ENCODE results near the gene TLE1.
"Not testable (repeated sequence)": the region's sequence is repeated elsewhere in the genome, so short reads cannot be mapped to it uniquely, and the experiment has no call there.

TLE1 gene

GRCh38 chr9:81621785-81622259 lies 67.5 kb downstream of the TLE1 start:
- peak; percentile 85 for DNase-seq

DNA sequence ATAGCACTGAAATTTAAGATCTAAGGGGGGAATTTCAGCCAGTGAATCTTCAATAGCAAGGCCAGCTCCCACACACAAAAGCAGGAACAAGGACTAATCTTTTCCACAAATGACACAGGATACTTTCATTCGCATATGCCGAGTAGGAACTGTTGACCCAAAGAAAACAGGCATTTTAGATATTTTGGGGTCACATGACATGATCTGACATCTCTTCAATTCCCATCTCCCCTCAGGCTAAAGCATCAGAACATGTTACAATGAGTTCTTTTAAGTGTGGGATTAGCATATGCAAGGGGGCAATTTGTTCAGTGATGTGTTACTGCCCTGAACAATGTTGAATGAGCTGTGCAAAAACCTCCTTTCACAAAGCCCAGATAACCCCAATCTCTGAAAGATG lies 68.2 kb downstream of the TLE1 start:
- no peak for DNase-seq

DNA sequence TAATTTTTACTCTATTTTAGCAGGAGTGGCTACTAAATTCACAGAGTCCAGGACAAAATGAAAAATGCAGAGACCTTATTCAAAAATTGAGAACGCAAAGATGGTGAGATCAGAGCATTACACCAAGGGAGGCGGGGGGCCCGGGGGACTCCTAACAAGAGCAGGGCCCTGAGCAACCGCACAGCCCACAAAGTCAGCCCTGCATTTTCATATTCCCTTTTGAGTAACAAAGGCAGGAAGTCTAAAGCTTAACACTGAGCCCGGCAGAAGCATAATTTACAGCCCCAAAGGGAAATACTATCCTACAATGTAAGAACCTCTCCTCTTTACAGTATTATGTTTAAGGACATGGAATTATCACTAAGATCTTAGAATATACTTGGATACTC lies 69.4 kb downstream of the TLE1 start:
- no peak for DNase-seq

- DNase-seq, result no peak
These were observed 69.9 kb downstream of the TLE1 start for GRCh38 chr9:81619353-81620001.

GRCh38 chr9:81618923-81619322 lies 70.4 kb downstream of the TLE1 start:
- DNase-seq, result no peak

DNA sequence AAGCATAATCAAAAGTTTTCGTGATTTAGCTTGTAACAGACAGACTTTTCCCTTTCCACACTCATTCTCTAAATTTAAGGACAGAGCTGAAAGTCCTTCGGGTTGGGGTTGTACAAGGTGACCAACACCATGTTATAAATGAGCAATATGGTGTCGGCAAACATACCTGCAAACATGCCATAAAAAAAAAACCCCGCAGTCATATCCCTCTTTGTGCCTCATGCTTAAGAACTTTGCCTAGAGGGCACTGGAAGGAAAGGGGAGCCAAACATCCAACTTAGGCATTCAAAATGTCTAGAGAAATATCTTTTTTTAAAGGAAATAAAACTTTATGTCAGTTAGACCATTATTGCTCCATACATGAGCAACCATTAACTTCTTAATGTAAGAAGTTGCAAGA lies 73.2 kb downstream of the TLE1 start:
- no peak for DNase-seq

DNA sequence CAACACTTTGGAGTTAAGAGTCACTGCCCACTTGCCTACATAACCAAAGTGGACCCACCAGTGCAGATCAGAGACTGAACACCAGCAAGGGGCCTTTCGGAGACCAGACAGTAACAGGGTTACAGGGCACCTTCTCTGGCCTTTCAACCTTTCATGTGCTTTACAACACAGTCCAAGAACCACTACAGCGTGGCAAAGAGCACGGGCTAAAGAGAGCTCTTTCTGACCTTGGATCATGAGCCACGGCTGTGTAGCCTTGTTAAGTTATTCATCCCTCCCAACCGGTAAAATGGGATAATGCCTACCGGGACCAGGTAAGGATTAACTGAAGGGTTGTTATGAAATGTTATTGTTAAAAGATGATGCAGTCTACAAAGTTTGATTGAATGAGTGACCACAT lies 75.0 kb downstream of the TLE1 start:
- DNase-seq, result no peak

DNA sequence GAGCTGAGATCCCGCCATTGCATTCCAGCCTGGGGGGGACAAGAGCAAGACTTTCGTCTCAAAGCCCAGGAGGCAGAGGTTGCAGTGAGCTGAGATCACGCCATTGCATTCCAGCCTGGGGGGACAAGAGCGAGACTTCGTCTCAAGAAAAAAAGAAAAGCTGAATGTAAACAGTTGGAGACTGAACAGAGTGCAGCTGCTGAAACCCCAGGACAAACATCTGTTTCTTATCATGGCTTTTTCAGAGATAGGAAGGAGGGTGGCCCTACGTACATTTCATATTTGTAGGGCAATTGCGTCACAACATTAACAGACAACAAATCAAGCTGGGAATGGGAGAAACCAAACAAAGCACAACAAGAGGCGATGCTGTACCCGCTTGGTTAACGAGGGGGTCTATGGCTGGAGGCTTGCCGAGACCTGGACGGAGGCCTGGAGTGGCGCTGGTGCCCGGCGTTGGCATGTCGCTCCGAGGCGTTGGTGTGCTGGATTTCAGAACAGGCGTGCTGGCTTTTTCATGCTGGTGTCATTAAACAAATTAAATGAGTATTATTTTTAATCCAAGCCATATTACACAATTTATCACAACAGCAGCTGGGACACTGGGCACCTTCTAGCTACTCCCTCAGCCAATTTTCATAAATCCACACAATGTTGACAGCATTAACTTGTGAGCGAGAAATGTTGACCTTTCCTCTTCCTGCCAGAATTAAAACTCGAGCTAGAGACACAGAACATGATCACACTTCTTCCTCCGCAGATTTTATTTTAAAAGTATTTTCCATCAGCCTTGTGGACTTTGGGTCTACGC lies 76.1 kb downstream of the TLE1 start:
- DNase-seq, result no peak

DNA sequence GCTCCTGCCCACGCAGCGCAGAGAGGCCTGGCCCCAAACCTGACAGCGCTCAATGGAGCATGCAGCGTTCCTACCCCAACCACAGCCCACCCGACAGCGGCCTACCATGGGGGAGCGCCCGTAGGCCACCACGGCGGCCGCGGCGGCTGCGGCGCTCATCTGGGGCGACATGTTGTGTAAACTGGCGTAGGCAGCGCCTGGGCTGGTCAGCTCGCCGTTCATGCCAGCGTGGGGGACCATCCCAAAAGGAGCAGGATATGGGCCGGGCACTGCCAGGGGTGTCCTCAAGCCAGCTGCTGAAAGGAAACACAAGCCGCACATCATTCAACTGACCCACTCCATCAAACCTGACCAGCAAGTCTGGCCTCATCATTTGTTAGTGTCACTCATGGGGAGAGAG lies 77.7 kb downstream of the TLE1 start:
- no peak for DNase-seq

- no peak for DNase-seq
These were observed 78.6 kb downstream of the TLE1 start for GRCh38 chr9:81610740-81611107.

DNA sequence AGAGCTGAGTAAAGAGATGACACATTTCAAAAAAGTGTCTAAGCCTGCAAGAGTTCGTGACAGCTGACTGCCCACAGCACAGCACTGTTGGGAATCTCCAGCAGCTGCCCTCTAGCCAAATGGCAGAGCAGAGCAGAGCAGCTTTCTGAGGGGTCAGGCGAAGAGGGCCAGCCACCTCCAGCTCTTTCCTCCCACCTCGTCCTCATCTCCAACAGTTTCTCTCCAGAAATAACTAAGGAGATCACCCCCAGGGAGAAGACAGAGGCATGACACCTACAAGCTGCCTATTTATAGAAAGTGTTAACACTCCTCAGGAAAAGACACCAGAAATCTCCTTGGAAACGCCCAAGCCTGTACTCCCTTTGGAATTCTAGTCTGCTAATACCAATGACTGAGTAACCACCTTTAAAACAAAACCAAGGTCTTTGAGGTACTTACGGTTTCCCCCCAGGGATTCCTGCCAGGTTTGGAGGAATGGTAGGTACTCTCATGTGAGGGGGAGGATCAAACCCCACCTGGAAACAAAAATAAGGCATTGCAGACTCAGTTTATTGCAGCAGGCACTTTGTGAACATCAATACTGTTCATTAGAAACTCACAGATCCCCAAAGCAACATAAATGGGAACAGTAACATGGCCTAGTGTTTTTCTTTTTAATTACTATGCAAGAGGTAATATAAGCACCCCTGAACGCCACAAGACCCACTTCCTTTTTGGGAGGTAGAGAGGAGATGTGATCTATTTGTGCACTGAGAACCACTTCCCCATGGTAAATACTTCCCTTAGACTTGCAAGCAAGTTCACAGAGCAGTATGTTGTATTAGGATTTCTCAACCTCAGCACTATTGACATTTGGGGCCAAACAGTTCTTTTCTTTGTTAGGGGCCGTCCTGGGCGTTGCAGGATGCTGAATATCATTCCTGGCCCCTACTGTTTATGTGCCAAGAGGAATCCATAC lies 79.3 kb downstream of the TLE1 start:
- DNase-seq, result no peak

DNA sequence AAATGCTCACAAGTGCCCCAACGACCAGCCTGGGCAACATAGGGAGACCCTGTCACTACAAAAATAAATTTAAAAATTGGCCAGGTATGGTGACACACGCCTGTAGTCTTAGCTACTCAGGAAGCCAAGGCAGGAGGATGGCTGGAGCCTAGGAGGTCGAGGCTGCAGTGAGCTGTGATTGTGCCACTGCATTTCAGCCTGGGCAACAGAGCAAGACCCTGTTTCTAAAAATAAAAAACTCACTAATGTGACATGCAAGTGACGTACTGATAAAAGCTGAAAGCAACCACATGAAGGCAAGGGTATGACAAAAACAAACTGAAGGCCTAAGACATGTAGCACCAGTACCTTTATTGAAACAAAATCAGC lies 81.1 kb downstream of the TLE1 start:
- no peak for DNase-seq

DNA sequence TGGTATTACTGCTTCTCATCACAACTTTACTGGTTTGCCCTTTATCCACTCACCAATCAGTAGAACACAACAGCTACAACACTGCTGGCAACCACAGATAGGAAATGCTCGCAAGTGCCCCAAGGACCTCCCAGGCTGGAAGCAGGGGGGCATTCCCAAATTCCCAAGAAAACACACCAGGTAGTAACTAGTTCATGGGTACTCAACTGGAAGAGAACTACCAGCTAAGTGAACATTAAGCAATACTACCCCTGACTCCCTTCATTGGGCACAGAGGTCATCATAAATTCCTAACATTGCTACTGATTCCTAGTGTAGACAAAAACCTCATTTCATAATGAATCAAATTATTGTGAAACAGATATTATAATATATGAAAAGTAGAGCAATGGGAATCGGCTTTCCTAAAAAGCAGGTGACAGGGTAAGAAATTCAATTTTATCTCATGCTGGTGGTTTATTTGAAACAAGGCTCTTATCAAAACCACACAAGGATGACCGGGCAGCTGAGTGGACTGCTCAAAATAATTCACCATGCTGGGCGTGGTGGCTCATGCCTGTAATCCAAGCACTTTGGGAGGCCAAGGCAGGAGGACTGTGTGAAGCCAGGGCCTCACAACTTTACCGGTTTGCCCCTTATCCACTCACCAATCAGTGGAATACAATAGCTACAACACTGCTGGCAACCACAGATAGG lies 81.6 kb downstream of the TLE1 start:
- DNase-seq, result no peak

DNA sequence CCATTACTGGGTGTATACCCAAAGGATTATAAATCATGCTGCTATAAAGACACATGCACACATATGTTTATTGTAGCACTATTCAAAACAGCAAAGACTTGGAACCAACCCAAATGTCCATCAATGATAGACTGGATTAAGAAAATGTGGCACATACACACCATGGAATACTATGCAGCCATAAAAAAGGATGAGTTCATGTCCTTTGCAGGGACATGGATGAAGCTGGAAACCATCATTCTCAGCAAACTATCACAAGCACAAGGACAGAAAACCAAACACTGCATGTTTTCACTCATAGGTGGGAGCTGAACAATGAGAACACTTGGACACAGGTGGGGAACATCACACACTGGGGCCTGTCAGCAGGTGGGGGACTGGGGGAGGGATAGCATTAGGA lies 83.1 kb downstream of the TLE1 start:
- DNase-seq, result not testable (repeated sequence)

- no peak for DNase-seq
These were observed 84.1 kb downstream of the TLE1 start for GRCh38 chr9:81605170-81605670.

DNA sequence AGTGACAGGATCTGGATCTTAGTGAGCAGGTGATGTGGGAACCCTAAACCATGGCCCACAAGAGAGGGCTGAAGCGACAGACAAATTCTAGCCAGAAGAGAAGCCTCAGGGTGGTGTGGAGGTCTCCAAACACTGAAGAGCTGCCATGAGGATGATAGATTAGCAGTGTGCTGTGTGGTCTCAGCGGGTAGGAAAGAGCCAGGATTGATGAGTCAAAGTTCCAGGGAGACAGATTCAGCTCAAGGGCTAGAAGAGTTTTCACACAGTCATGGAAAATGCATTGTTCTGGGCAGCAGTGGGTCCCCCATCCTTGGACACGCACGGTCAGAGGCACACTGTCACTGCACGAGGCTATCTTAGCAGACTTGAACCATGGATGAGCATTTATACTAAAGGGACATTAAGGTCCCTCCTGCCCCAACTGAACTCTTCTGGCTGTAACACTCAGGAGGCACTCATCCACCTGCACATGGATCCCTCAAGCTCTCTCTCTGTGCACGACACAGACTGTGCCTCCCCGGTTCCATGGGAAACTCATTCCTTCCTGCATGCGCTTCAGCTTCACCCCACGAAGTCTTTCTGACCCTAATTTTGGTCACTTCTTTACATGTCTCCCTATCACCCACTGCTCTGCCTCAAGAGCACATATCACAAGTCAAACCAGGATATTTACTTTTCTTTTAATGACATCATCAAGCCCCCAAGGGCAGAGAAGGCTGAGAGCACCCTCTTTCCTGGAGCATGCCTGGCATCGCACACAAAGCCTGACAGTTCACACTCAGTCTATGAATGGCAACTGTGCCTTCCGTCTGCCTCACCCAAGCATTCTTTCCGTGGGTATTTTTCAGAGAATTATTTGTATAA lies 84.8 kb downstream of the TLE1 start:
- no peak for DNase-seq

DNA sequence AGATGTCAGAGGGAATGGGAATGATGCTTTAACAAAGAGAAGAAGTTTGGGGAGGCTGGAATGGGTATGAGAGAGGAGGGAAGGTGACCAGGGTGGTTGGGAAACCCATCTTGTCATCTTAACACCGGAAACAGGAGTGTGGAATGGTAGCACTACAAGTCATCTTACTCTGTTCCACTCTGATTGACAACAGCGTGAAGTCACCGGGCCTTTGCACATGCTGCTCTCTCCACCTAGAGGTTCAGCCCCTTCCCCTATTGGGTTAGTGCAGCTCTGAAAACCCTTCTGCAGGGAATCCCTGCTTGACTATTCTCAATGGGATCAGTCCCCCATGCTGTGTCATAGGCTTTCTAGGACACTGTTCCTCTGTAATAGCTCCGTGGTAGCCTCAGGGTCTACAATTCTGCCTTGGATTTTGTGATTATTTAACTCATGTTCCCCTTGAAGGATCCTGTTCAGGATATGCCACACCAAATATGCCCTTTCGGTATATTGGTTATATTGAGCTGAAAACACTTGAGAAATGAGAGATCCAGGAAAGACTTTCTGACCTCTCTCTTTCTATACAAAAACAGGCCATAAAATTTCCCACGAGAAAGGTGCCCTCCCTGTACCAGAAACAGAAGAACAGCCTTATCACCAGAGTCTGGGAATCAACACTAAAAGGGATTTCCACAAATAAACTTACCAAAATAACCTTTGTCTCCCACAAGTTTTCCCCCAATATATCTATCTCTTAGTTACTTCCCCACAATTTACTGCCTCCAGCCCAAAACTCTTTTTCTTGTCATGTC lies 86.3 kb downstream of the TLE1 start:
- DNase-seq, result no peak

DNA sequence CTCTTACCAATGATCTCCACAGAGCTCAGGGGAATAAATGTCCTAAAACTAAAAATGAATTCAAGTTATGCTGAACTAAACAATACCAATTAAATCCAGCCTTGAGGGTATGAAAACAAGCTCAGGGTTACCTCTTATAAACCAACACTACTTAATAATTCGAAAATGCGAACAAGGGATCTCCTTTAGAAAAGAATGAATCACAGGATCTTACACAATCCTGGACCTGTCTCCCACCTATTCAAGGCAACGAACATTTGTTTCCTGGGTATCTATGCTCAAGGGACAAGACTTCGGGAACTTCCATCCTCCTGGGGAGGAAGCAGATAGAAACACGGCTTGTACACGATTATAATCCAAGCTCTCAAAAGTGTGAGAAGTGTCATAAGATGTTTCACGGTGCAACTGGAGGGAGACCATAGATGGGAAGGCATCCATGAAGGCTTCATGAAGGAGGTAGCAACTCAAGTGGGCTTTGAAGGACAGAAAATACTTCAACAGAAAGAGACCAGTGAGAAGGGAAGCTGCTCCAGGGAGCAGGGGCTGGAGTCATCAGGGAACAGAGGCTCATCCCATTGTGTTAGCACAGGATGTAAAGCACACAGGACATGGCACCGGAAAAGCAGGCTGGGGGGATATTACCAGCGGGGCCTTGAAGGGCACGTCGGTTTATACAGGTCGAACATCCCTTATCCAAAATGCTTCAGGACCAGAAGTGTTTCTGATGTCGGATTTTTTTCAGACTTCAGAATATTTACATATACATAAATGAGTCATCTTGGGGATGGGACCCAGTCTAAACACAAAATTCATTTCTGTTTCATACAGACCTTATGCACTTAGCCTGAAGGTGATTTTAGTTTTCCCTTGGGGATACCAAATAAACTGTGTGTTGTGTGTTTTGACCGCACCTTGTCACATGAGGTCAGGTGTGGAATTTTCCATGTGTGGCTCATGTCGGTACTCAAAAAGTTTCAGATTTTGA lies 87.4 kb downstream of the TLE1 start:
- no peak for DNase-seq

- DNase-seq, result no peak
These were observed 88.7 kb downstream of the TLE1 start for GRCh38 chr9:81600631-81601030.

- no peak for DNase-seq
These were observed 89.5 kb downstream of the TLE1 start for GRCh38 chr9:81599837-81600236.

Data from NCI-H2227 treated with DMSO at 0.1 percent for 48 hours (cell line).